HG03520 (cell line): Measurements from ENCODE around the gene SLC37A1.

ENCODE experiments used
- ATAC-seq: cut with Tn5 transposase; IDR thresholded peaks from one replicate; pipeline ENCODE4 v1.9.1; 2021; ENCODE audit warnings: mild to moderate bottlenecking, moderate library complexity; ENCODE audit not compliant: unreplicated experiment

SLC37A1 gene

GRCh38 chr21:42503711-42504110, 9.9 kb upstream of the SLC37A1 start:
- no peak for ATAC-seq

DNA sequence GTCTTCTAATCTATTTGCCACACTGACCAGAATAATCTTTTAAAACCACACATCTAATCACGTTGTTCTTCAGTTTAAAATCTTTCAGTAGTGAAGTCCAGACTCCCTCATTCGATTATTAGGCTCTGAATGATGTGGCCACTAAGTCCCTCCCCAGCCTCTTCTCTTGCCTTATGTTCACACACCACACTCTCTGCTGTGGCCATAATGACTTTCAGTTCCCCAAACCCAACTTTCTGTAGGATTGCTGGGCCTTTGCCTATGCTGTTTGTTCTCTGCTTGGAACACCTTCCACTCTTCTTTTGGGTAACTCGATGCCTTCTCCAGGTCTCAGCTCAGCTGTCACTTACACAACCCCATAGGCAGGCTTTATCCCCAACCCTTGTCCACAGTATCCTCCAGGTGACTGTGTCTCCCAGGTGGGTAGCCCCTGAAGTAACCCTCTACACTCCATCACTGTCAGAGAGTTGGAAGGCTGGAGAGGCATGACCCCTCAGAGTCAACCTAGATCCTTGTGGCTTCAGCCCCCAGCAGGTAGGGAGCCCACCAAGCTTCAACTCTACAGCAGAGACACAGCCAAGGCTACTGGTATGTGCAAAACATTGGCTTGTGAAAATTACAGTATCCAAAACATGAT, 8.4 kb upstream of the SLC37A1 start:
- peak; percentile 81 for ATAC-seq

GRCh38 chr21:42507418-42507817, 6.2 kb upstream of the SLC37A1 start:
- no peak for ATAC-seq

- ATAC-seq: no peak
Observed at GRCh38 chr21:42508371-42508770, 5.3 kb upstream of the SLC37A1 start.

DNA sequence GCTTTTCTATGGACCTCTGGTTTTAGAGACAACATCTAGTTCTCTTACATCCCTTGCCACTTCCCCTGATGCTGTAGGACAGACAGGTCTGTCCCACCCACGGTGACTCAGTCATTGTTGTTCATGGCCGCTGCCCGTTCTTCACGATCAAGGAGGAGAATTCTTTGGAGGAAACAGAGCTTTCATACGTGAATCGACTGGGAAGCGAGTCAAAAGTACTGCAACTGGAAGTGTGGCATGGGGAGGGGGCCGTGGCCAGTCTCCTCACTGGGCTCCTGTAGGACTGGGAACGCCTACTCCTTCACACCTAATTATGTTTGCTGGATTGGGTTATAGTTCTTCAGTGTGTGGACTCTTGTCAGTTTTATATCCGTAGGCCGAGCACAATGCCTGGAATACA, 4.4 kb upstream of the SLC37A1 start:
- no peak for ATAC-seq

GRCh38 chr21:42512346-42513034, 1.2 kb upstream of the SLC37A1 start:
- ATAC-seq: no peak

DNA sequence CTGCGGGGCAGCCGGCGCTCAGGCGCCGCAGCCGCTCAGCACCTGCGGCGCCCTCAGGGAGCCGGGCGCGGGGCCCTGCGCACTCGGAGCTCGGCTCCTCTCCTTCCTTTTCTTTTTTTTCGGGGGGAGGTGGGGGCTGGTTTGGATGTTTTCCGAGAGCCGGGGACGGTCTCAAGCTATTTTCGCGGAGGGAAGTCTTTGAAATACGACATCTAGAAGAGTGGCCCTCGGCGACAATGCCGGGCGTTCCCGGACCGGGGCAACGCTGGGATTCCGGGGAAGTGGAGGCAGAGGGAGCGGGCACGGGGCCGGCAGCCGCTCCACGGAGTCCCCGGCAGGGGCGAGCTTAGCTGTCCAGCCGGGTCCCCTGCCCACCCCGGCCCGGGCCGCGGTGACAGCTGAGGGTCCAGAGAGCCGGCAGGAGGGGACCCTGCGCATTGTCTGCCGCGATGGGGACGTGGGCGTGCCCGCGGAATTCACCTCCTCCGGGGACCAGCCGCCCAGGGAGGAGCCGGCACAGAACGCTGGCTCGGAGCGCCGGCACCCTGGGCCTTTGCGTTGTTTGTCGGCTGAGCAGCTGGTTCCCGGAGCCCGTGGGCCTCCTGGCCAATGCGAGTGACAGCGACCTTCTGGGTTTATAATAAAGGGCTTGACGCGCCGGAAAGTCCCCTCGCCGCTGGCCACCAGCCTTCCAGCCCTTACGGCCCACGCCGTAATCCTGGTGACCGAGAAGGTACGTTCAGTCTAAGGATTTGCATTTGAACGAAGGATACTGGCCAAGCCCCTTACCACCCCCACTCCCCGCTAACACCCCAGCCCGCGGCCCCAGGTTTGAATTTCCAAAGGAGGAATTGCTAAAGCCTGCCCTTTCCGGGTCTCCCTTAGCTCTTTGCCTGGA, 582 bp downstream of the SLC37A1 start:
- peak; percentile 56 for ATAC-seq

DNA sequence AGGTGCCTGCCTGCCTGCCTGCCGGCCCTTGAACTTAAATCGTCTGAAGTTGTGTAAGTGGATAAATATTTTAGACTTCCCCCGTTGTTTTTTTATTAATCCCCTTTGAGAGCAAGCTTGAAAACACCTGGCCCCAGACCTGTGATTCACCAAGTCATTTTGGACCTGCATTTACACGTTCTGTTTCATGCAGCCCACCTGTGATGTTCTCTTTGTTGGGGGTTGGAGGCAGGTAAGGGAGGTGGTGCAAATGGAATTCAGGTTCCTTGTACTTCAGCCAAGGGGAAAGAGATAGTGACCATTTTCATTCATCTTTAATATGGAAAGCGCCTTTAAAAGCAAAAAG, 1.2 kb downstream of the SLC37A1 start:
- ATAC-seq: no peak

GRCh38 chr21:42515708-42516502, 2.3 kb downstream of the SLC37A1 start:
- no peak for ATAC-seq

- ATAC-seq: no peak
Observed at GRCh38 chr21:42518215-42518614, 4.6 kb downstream of the SLC37A1 start.

DNA sequence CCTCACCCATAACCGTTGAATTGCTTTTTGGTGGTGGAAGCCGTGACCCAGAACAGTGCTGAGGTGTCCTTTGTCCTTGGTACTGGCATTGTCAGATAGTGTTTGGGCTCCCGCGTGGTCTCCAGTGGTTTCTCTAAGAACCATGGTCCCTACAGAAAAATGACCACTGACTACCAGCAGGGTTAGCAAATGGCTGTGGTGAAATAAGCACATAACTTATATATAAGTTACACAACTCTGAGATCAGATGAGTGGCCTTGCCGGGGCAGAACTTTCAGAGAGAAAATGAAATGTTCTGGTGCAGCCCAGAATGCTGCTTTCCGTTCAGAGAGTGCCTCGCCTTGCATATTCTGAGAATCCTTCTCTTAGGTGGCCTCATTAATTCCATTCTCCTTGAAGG, 5.0 kb downstream of the SLC37A1 start:
- ATAC-seq: no peak

GRCh38 chr21:42520628-42521253, 7.1 kb downstream of the SLC37A1 start:
- ATAC-seq: no peak

DNA sequence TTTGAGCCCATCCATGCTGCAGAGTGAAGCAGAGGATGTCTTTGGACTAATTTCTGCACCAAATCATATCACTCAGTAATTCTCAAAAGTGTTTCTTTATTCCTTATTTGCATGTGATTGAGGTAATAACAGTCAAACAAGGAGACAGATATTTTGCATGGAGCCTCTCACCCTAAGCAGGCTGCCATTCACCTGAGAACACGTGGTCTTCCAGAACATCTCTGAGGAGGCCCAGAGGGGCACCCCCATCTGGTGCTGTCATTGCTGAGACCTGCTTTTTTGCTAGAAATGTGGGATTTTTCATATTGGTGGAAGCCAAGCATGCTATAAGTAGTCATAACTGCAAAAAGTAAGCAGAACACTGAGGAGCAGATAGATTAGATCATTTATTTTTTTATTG, 7.7 kb downstream of the SLC37A1 start:
- ATAC-seq: no peak

DNA sequence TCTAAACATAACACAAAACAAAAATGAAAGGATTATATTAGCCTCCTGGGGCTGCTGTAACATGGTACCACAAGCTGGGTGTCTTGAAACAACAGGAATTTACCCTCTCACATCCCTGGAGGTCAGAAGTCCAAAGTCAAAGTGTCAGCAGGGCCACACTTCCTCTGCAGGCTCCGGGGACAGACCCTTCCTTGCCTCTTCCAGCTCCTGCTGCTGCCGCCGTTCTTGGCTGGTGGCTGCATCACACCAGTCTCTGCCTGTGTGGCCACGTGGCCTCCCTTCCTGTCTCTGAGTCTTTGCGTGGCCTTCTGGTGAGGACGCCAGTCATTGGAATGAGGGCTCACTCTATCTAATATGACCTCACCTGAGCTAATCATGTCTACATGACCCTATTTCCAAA, 8.2 kb downstream of the SLC37A1 start:
- ATAC-seq: no peak

DNA sequence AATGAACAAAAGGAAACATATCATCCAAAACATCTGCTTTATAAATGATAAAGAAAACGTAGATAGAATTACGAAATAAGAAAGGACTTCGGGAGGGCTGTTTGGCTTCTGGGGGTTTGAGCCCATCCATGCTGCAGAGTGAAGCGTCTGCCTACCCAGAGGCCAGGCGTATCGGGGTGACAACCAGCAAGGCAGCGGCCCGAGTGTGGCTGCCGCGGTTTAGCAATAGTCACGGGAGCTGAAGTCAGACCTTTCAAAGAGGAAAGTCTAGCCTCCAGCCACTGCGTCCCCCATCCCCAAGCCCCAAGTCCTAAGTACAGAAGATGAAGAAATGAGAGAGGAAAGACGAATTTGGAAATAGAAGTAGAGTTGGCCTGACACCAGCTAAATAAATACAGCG, 8.6 kb downstream of the SLC37A1 start:
- ATAC-seq: no peak

- no peak for ATAC-seq
Observed at GRCh38 chr21:42522771-42523170, 9.1 kb downstream of the SLC37A1 start.

- no peak for ATAC-seq
Observed at GRCh38 chr21:42523211-42523610, 9.6 kb downstream of the SLC37A1 start.

GRCh38 chr21:42523941-42524340, 10.3 kb downstream of the SLC37A1 start:
- no peak for ATAC-seq

- peak; percentile 66 for ATAC-seq
Observed at GRCh38 chr21:42524341-42525028, 10.8 kb downstream of the SLC37A1 start.

GRCh38 chr21:42525029-42525581, 11.5 kb downstream of the SLC37A1 start:
- ATAC-seq: peak; percentile 16
